Pancreas (tissue), 10 donors: ENCODE results near the gene ANKRD63. TPM values are rescaled to one million over a fixed set of nuclear protein-coding genes. Genes with fewer than 3 reads are reported as not detected.

Experiments used
- ATAC-seq, 4 donors: fragments of 200-7000 bp; cut with Tn5 transposase; one replicate each; pipeline versions ENCODE4 v1.8.0 to v1.9.1; 2020; ENCODE audit warnings: mild to moderate bottlenecking in 4 of 4, moderate library complexity in 4 of 4
- DNase-seq, 6 donors: peaks; one replicate each; pipeline ENCODE4 v3.0.0-alpha.2; 2020
- FAIRE-seq: peaks from 2 replicates; lab custom pipeline; 2012; peaks lifted over from hg19 to GRCh38; lab: Jason Lieb, UNC
- H3K27ac ChIP-seq, 4 donors: fragments of 200-600 bp; sonication (generic); 1 replicate in 3 of 4; 2 replicates in 1 of 4; pipeline versions ENCODE4 v1.5.0 to v1.8.0; 2020
- H3K27me3 ChIP-seq, 4 donors: fragments of 200-600 bp; one replicate each; pipeline ENCODE4 v1.8.0; 2021
- H3K36me3 ChIP-seq, 3 donors: fragments of 200-600 bp; sonication (generic) in 1 of 3; one replicate each; pipeline versions ENCODE4 v1.5.0 to v1.8.0; 2020 to 2021
- H3K4me1 ChIP-seq, 3 donors: fragments of 200-600 bp; one replicate each; pipeline ENCODE4 v1.8.0; 2021
- H3K4me3 ChIP-seq, 4 donors: fragments of 200-600 bp; sonication (generic) in 2 of 4; one replicate each; pipeline versions ENCODE4 v1.5.0 to v1.8.0; 2020 to 2021
- H3K9me3 ChIP-seq, 4 donors: fragments of 200-600 bp; one replicate each; pipeline ENCODE4 v1.8.0; 2021
- CTCF ChIP-seq, 4 donors: fragments of 200-600 bp; sonication (generic) in 3 of 4; IDR thresholded peaks; one replicate each; pipeline versions ENCODE4 v1.5.0 to v1.8.0; 2021; ENCODE audit warnings: antibody characterized with exemption in 4 of 4
- WGBS, 2 donors: extraction: QIAGEN DNeasy Blood & Tissue Kit; methylation state at CpG; one replicate each; pipeline ENCODE4 v1.1.7; 2013; 5-methylcytosine and 5-hydroxymethylcytosine counted together
- intact Hi-C, 3 donors: fragments of 100-400 bp; cut with DNase I; formaldehyde crosslinking; loops; one replicate each; pipeline versions ENCODE4 v1.11.1 to v1.14.2; 2022
- polyA plus RNA-seq, 2 donors: library from polyadenylated mRNA; stranded (reverse); fragments of 200-250 nt; gene quantifications; one replicate each; pipeline ENCODE4 v1.2.3, GENCODE V29; 2013
- total RNA-seq, 6 donors: library from RNA; stranded (reverse); fragmentation: NEBNext Ultra II Directional in 4 of 6; extraction: Animal tissue kit (Norgen Biotek cat#: 25700) in 4 of 6; gene quantifications; one replicate each; pipeline versions ENCODE4 v1.2.1 to v1.2.4, GENCODE V29; 2021 to 2023
- donor health status: healthy with polysubstance abuse.
- donor health status: DM: no; HTN: no; CAD: no; lungs with moderate emphysema.
- donor health status: DM: no; HTN: no; CAD: no.
- donor health status: control.
- donor health status: control.
- donor health status: Bipolar disorder and iron deficiency.
- donor health status: DM: yes; HTN: yes; CAD: no.
- donor health status: DM: no; HTN: no; CAD: no.
- donor health status: DM: no; HTN: no; CAD: no.
- donor health status: DM: yes; HTN: yes; CAD: no.

The ANKRD63 gene
- not detected for total RNA-seq
- polyA plus RNA-seq: not detected

GRCh38 chr15:40282869-40283614 is at the start of gene ANKRD63:
ANKRD63 (minus strand) TSS chr15:40283064; CDS start chr15:40282586, 478 bp downstream.
- Histone ChIP-seq H3K4me1 (peaks cover 0 to 11% (median 6%) of the 10 kb centered on the region in 3 donors), H3K4me3 (peak within 1 kb of the TSS; percentile 9 to 52 (median 30)), H3K27ac (no peak within 1 kb of the TSS), H3K9me3 (no peaks in the 10 kb centered on the region), H3K36me3 (no peaks in the 10 kb centered on the region), H3K27me3 (peaks cover 0 to 5% (median 2%) of the 10 kb centered on the region in 4 donors)
- DNase-seq (peak in 1 of 6 donors; percentile 18), FAIRE-seq (no peak), ATAC-seq (peak; percentile 22 to 40 (median 32))
- TF ChIP-seq CTCF (IDR thresholded peaks at IDR 0.05): no peak
- 5 to 6% methylated on average over 68 to 76 of the region's 76 CpGs for WGBS, 2 donors
- intact Hi-C loops: loop anchor here in 2 of 3 donors (5.0 to 10.0 kb wide), 3 partner anchors 54 to 142 kb away; partner anchors contain the start of gene CCDC9B (in 1 of the 2)

GRCh38 chr15:40332113-40332781 is 49.4 kb upstream of the ANKRD63 start:
- peak in 1 of 6 donors; percentile 27 for DNase-seq
- Histone ChIP-seq H3K27ac (peak overlapping the region in 1 of 4 donors; percentile 8), H3K9me3 (no peaks in the 10 kb centered on the region), H3K4me1 (peaks cover 0 to 16% (median 0%) of the 10 kb centered on the region in 3 donors), H3K27me3 (no peaks in the 10 kb centered on the region), H3K36me3 (no peaks in the 10 kb centered on the region), H3K4me3 (no peak overlapping the region)
- WGBS, 2 donors: 69 to 78% methylated on average over 8 of the region's 8 CpGs
- no peak for ATAC-seq
- TF ChIP-seq CTCF (IDR thresholded peaks at IDR 0.05): no peak
- intact Hi-C loops: no loop called here
- no peak for FAIRE-seq

GRCh38 chr15:40331637-40332036 is 48.8 kb upstream of the ANKRD63 start:
- ATAC-seq (no peak), FAIRE-seq (no peak), DNase-seq (peak in 1 of 6 donors; percentile 21)
- Histone ChIP-seq H3K27ac (no peak overlapping the region), H3K4me1 (peaks cover 0 to 16% (median 0%) of the 10 kb centered on the region in 3 donors), H3K36me3 (no peaks in the 10 kb centered on the region), H3K4me3 (no peak overlapping the region), H3K27me3 (no peaks in the 10 kb centered on the region), H3K9me3 (no peaks in the 10 kb centered on the region)
- intact Hi-C loops: no loop called here
- 88 to 94% methylated on average over 7 of the region's 7 CpGs for WGBS, 2 donors
- no peak for TF ChIP-seq CTCF (IDR thresholded peaks at IDR 0.05)

- Histone ChIP-seq H3K4me1 (peaks cover 0 to 16% (median 0%) of the 10 kb centered on the region in 3 donors), H3K27me3 (no peaks in the 10 kb centered on the region), H3K4me3 (no peak overlapping the region), H3K36me3 (no peaks in the 10 kb centered on the region), H3K9me3 (no peaks in the 10 kb centered on the region), H3K27ac (no peak overlapping the region)
- FAIRE-seq: no peak
- 87 to 93% methylated on average over 7 of the region's 7 CpGs for WGBS, 2 donors
- intact Hi-C loops: no loop called here
- DNase-seq: peak in 1 of 6 donors; percentile 29
- TF ChIP-seq CTCF (IDR thresholded peaks at IDR 0.05): no peak
- no peak for ATAC-seq
Observed at GRCh38 chr15:40331026-40331425, 48.2 kb upstream of the ANKRD63 start.
